Activated effector memory CD4-positive, alpha-beta T cell treated with Interleukin-2 at 50 U/mL for 16 hours (primary cell): ENCODE results near the gene ANKRD11.
"Not testable (repeated sequence)": the region's sequence is repeated elsewhere in the genome, so short reads cannot be mapped to it uniquely, and the experiment has no call there.

ENCODE experiments used
- DNase-seq: peaks from one replicate; pipeline ENCODE4 v3.0.0-alpha.2; 2020

Gene ANKRD11

GRCh38 chr16:89275837-89276720 is 214.3 kb downstream of the ANKRD11 start:
- no peak for DNase-seq

DNA sequence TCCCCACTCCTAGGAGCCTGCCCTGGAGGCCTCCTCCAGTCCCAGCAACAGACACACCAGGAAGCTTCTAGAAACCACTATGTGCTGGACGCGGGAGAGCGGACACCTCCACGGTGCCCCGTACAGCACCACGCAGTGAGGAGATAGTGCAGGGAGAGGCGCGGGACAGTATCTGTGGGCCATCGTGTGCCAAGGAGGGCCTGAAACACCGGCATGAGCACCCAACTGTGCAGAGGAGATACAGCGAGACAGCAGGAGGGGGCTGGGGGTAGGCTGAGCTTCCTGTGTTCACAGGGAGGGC is 215.1 kb downstream of the ANKRD11 start:
- no peak for DNase-seq

GRCh38 chr16:89274561-89275283 is 215.6 kb downstream of the ANKRD11 start:
- no peak for DNase-seq

- no peak for DNase-seq
These were observed 216.5 kb downstream of the ANKRD11 start for GRCh38 chr16:89273741-89274472.

DNA sequence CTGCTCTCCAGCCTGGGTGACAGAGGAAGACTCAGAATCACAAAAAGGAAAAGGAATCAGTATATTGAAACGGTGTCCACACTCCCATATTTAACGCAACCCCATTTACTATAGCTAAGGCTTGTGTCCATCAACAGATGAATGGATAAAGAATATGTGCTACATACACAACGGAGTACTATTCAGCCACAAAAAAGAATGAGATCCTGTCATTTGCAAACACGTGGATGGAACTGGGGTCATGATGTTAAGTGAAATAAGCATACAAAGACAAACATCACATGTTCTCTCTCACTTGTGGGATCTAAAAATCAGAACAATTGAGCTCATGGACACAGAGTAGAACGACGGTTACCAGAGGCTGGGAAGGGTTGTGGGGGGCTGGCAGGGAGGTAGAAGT is 217.7 kb downstream of the ANKRD11 start:
- DNase-seq = no peak

DNA sequence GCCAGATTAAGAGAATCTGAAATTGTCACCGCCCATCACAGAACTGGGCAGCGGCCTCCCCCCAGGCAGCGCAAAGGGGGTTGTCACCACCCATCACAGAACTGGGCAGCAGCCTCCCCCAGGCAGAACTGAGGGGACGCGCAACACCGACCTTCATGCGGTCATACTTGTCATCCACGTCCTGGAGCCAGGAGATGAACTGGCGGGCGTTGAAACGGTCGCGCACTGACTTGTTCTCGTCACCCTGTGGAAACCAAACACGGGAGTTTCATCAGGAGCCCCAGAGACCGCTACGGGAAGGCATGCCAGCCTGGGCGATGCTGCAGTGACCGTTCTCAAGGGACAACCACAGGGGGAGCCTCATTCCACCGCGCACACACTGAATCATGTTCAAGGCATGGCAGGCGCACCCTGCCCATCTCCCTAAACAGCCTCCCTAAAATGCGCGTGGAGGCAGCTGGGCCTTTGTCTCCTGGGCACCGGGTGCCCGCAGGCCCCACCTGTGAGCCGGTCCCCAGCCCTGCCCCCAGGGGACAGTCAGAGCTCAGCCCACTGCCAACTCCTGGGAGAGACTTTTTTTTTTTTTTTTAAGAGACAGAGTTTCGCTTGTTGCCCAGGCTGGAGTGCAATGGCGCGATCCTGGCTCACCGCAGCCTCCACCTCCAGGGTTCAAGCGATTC is 219.6 kb downstream of the ANKRD11 start:
- DNase-seq = no peak

GRCh38 chr16:89269805-89270665 is 220.3 kb downstream of the ANKRD11 start:
- DNase-seq = no peak

- DNase-seq = no peak
These were observed 221.2 kb downstream of the ANKRD11 start for GRCh38 chr16:89268987-89269735.

- no peak for DNase-seq
These were observed 221.8 kb downstream of the ANKRD11 start for GRCh38 chr16:89268585-89268984.

- DNase-seq = not testable (repeated sequence)
These were observed 222.6 kb downstream of the ANKRD11 start for GRCh38 chr16:89267746-89268145.

GRCh38 chr16:89266521-89267134 is 223.7 kb downstream of the ANKRD11 start:
- DNase-seq = no peak

DNA sequence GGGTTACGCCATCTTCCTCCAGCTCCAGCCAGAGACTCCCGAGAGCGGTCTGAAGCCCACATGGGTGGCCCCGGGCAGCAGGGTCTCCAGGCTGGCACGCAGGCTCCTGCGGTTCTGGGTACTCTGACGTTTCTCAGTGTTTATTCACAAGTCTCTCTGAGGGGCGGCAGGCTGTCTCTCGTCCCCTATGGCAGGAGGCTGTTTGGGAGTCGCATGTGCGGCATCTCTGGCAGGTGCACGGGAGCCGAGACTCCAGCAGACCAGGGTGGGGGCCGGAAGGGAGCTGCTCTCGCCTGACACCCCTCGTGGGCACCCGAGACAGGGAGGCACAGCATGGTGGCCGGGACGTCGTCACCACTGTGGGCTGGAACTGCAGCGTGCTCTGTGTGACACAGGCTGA is 224.7 kb downstream of the ANKRD11 start:
- no peak for DNase-seq

DNA sequence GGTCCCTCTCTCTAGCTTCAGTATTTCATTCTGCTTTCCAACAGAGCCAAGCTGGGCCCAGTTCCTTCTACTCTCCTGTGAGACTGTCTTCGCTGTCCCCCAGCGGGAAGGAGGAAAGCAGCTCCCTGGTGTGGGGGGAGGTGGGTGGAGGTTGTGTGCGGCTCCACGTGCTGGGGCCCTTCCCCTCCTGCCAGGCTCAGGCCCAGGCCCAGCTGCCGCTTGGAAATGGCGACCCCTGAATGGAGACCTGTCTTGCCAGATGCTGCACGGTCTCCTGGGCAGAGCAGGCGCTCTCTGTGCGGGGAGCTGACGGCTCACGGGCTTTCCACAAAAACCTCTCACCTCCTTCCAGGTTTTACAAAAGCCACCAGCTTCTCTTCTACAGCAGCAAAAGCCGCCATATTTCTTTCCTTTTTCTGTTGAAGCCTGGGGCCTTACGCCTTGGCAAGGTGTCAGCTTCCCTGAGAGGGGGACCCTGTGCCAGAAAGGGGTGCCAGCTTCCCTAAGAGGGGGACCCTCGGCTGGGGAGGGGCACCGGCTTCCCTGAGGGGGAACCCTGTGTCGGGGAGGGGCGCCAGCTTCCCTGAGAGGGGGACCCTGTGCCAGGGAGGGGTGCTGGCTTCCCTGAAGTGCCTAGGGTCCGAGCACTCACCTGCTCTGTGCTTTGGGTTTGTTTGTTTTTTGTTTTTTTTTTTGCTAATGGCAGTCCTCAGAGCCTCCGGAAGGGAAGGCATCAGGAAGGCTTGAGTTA is 225.4 kb downstream of the ANKRD11 start:
- DNase-seq = no peak

DNA sequence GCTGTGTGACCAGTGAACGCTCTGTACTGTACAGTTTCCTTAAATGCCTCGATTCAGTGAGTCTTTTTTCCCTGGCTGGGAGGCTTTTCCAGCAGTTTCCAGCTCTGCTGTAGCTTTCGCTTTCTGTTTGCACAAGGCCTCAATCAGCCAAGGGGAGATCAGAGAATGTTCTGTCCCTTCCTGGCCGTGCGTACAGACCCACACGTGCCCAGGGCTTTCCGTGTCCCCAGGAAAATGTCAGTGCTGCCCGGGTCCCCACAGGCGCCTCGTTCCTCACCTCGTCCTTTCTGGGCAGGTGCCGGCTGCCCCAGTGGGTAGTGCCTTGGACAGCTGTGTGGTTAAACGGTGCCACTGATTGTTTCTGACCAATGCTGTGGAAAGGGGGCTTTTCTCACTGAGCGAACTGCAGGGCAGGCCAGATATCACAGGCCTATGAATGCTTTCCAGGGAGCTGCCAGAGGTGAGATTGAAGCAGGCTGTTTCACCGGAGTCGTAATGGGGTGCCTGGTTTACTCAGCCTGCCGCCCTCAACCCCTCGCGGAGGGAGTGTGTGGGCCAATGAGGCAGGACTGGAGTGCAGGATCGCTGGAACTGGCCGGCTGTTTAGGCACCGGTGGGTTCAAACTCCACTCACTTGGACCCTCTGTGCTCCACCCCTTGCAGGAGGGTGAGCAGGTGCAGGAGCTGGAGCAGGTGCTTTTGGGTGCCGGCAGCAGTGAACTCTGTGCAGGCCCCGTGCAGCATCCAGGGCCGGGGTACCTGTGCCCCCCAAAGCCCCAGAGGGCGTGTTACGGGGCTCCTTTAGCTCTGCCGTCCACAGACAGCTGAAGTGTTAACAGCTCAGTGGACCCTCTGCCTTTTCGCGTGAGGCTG is 228.4 kb downstream of the ANKRD11 start:
- DNase-seq = no peak

DNA sequence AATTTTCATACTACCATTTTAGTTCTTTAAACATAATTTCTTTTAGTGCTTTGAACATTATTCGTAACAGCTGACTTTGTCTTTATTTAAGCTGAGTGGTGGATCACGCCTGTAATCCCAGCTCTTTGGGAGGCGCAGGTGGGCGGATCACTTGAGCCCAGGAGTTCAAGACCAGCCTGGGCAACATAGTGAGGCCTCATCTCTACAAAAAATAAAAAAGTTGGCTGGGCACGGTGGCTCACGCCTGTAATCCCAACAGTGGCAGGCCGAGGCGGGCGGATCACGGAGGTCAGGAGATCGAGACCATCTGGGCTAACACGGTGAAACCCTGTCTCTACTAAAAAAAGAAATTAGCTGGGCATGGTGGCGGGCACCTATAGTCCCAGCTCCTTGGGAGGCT is 230.5 kb downstream of the ANKRD11 start:
- not testable (repeated sequence) for DNase-seq

DNA sequence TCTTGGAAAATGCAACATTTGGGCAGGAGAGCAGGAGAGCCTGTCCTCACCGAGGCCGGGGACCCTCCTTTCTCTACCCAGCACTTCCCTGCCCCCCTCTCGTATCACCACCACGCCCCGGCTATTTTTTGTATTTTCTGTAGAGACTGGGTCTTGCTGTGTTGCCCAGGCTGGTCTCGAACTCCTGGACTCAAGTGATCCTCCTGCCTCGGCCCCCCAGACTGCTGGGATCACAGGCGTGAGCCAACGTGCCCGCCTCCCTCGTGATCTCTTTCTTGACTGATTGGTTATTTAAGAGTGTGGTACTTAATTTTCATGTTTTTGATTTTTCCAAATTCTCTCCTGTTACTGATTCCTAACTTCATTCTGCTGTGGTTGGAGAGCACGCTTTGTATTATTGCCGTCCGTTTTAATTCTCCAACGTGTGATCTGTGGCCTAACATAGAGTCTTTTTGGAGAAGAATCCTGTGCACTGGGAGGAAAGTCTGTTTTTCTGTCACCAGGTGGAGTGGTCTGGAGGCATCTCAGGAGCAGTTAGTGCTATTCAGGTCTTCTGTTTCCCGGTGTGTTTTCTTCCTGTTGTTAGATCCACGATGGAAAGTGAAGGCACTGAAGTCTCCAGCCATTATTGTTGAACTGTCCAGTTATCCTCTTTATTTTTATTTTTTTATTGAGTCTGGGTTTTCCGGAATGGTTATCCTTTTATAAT is 232.4 kb downstream of the ANKRD11 start:
- no peak for DNase-seq

GRCh38 chr16:89257281-89257731 is 233.1 kb downstream of the ANKRD11 start:
- no peak for DNase-seq

DNA sequence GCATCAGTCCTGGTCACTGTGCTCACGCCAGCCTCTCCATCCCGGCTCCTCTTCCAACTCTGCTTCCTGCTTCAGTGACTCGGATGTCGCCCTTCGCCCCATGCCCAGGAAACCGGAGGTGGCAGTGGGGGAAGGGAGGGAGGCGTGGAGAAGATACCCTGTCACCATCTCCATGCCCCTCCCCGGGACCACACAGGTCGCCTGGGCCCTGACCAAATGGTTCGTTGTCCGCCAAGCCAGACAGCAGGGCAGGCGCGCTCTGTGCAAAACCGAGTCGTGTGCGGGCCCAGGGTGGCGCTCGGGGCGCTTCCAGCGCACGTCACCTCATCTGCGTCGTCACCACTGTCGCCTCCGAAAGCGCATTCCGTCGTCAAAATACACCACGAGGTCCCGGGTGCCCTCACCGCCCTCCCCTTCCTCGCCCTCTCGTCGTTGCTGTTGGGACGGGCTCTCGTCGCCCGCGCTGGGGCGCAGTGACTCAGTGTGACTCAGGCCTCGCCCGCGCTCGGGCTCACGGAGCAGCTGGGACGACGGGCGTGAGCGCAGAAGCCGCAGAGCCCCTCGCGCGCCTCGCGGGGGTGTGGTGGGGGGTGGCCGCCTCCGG is 233.6 kb downstream of the ANKRD11 start:
- peak; percentile 52 for DNase-seq
